ENCODE measurements around the gene MIOX. TPM values are rescaled to one million over a fixed set of nuclear protein-coding genes. Genes with fewer than 3 reads are reported as not detected.

Gene MIOX
- total and polyA plus RNA-seq, 10 of the 15 experiments (the other 5 are each of a cell fraction or from before 2014, with no cell fraction given) = 0.10 to 0.31 TPM; not detected in 8

GRCh38 chr22:50530580-50530876 is 43.9 kb downstream of the MIOX start (continued):
- TF ChIP-seq PRDM15 (CRISPR knock-in tag; IDR thresholded peaks at IDR 0.05) (peak; percentile 65; the same call in 1 of the 2 replicates), NFYA (IDR thresholded peaks at IDR 0.05; ENCODE audit: borderline replicate concordance, low read depth, low read length) (no peak), NR2F1 (conservative IDR thresholded peaks at IDR 0.05) (peak; percentile 79), ZBTB4 (CRISPR knock-in tag; IDR thresholded peaks at IDR 0.05) (0 out of 2 replicates have a peak, but pooled peaks have one; percentile 42), NR2C1 (IDR thresholded peaks at IDR 0.05) (peak; percentile 73)
